ENCODE results near the gene CA9.

Gene CA9

DNA sequence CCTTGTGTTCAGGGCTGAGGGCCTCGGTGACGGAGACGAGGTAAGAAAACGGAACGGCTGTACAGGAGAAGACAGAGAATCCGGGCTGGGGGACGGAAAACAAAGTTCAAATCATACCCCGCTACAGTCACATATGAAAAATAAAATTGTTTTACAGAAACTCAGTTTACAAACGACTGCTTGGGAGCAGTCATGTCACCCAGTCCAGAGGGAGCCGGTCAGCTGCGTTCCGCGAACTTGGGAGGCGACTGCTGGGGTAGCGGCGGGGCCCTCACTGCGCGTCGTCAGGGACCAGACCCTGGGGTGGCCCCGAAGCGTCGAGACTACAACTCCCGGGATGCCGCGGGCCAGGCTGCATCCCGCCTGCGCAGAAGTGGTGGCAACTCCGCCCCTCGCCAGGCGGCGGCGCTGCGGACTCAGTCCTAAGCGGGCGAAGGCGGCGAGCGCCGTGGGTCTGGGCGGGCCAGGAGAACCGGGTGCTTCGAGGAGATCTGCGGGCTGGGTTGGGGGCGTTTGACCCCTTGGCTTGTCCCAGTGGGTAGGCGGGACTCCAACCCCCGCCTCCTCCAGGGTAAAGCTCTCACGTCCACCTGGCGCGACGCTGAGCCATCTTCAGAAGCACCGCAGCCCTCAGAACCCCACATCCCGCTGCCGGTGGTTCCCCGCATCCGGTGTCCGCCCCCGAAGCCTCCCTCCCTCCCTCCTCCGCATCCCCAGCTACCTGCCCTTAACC is 27.0 kb upstream of the CA9 start:
- Mint-ChIP-seq H3K27me3 (no peaks in the 10 kb centered on the region), H3K9me3 (no peaks in the 10 kb centered on the region), H3K4me1 (peaks cover 67% of the 10 kb centered on the region), H3K27ac (peak overlapping the region; percentile 95), H3K4me3 (peak overlapping the region; percentile 94), H3K36me3 (no peaks in the 10 kb centered on the region)

DNA sequence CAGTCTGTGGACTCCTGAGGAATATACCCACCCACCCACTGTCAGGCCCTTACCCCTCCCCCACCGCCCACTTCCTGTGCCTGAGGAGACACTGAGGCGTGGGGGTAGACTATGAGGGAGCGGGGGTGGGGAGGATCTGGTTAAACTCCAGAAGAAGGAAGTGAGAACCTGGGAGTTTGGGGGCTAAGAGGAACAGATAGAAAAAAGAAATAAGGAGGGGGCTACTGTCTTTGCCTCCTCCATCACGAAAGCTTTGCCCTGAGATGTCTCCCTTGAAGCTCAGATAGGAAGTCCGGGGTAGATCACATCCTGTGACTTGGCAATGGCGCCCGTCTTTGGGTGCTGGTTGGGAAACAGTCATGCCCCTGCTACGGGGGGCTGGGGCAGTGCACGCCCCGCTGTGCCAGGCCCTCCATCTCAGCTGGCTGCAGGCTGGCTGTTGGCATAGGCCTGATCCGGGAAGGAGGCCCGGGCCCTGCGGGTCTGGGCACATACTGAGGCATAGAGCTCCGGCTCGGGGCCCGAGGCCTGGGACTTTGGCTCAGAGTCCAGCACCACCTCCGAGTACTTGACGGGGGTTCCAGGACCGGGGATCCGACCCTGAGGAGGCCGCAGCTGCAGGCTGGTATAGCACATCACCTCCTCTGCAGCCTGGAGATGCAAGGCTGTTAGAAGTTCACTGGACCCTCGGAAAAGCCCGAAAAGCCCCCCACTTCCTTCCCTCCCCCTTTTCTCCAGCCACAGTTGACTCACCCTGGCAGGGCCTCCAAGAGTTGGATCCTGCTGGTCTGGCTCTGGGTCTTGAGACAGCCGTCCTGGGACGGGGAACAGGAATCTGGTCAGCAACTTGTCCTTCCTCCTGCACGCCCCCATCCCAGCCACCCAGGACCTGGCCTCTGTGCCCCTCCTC is 24.0 kb upstream of the CA9 start:
- Mint-ChIP-seq H3K4me3 (peak overlapping the region; percentile 85), H3K9me3 (no peaks in the 10 kb centered on the region), H3K36me3 (no peaks in the 10 kb centered on the region), H3K4me1 (peaks cover 58% of the 10 kb centered on the region), H3K27ac (peak overlapping the region; percentile 91), H3K27me3 (no peaks in the 10 kb centered on the region)

DNA sequence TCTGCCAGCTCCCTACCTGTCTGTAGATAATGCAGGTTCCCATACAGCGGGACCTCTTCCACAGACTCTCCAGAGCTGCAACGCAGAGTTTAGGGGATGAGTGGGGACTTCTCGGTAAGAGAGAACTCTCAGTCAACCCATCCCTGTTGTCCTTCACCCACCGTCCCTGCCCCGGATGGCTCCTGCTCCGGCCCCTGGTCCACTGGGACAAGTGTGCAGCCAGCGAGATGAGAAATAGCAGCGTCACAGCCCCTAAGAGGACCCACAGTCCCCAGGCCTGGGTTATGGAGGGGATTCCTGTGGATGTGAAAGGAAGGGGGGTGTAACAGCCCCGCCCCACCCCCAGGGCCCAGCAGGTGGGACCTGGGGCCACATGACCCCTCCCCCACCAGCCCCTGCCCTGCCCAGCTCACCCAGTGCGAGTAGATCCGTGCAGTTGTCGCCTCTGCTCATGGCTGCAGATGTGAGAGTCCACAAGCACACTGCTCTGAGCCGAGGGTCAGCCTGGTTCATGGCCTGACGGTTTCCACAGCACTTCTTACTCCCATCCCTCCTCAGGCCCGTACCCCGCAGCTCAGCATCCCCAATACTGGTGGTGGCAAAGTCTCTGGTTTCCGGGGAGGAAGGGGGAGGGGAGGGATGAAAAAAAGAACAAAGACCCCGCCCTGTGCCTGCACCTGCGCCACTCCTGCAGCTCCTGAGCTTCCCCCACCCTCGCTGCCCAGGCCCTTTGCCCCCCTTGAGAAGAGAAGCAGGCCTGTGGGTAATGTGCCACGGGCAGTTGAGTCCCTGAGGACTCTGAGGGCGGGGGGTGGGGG is 23.2 kb upstream of the CA9 start, which contains the start of gene SIT1:
TSS of gene SIT1 (minus strand) at position 591 of the 818 bp plus-strand sequence. CDS start at position 513, 78 bp downstream.
- Mint-ChIP-seq H3K4me1 (peaks cover 53% of the 10 kb centered on the region), H3K4me3 (peak within 1 kb of the TSS; percentile 85)

DNA sequence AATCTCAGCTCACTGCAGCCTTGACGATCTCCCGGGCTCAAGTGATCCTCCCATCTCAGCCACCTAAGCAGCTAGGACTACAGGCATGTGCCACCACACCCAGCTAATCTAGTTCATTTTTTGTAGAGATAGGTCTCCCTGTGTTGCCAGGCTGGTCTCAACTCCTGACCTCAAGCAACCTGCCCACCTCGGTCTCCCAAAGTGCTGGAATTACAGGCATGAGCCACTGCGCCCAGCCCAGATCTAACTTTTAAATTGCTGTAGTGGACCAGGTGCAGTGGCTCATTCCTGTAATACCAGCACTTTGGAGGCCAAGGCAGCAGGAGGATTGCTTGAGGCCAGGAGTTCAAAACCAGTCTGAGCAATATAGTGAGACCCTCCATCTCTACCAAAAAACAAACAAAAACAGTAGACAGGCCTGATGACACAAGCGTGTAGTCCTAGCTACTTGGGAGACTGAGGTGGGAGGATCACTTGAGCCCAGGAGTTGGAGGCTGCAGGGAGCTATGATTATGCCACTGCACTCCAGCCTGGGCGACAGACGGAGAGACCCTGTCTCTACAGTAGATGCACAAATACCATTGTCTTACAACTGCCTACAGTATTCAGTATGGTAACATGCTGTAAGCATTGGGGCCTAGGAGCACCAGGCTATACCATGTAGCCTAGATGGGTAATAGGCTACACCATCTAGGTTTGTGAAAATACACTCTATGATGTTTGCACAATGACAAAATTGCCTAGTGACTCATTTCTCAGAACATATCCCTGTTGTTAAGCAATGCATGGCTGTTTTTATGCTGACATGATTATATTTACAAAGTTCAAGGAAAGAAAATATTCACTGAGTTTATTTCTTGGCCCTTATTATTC is 21.5 kb upstream of the CA9 start:
- Mint-ChIP-seq H3K27me3 (no peaks in the 10 kb centered on the region), H3K9me3 (no peaks in the 10 kb centered on the region), H3K36me3 (no peaks in the 10 kb centered on the region), H3K4me3 (no peak overlapping the region), H3K4me1 (peaks cover 61% of the 10 kb centered on the region), H3K27ac (peak overlapping the region; percentile 79)

More for the DNA sequence above, 23.2 kb upstream of the CA9 start, which contains the start of gene SIT1:
- Mint-ChIP-seq H3K27ac (peak within 1 kb of the TSS; percentile 86), H3K36me3 (no peaks in the 10 kb centered on the region), H3K27me3 (no peaks in the 10 kb centered on the region), H3K9me3 (no peaks in the 10 kb centered on the region)

DNA sequence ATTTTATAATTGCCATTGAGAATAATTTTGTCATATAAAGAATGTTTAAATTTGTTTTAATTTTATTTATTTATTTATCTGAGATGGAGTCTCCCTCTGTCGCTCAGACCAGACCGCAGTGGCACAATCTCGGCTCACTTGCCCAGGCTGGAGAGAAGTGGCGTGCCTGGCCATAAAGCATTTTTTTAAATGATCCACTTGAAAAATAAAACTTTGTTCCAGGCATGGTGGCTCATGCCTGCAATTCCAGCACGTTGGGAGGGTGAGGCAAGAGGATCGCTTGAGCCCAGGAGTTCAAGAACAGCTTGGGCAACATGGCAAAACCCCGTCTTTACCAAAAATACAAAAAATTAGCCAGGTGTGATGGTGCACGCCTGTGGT is 20.9 kb upstream of the CA9 start:
- H3K27ac Mint-ChIP-seq, result no peak overlapping the region
- no peaks in the 10 kb centered on the region for H3K9me3 Mint-ChIP-seq
- H3K27me3 Mint-ChIP-seq, result peaks cover under 1% of the 10 kb centered on the region
- H3K36me3 Mint-ChIP-seq, result no peaks in the 10 kb centered on the region
- H3K4me3 Mint-ChIP-seq, result no peak overlapping the region
- H3K4me1 Mint-ChIP-seq, result peaks cover 61% of the 10 kb centered on the region

DNA sequence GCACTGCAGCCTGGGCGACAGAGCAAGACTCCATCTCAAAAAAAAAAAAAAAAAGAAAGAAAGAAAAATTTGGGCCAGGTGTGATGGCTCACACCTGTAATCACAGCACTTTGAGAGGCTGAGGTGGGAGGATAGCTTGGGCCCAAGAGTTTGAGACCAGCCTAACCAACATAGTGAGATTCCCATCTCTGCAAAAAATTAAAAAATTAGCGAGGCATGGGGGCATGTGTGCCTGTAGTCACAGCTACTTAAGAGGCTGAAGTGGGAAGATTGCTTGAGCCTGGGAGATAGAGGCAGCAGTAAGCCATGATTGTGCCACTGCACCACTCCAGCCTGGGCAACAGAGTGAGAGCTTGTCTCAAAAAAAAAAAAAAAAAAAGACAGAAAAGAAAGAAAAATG is 20.1 kb upstream of the CA9 start:
- H3K27ac Mint-ChIP-seq, result peak overlapping the region; percentile 55
- no peaks in the 10 kb centered on the region for H3K36me3 Mint-ChIP-seq
- peaks cover 55% of the 10 kb centered on the region for H3K4me1 Mint-ChIP-seq
- peaks cover 2% of the 10 kb centered on the region for H3K27me3 Mint-ChIP-seq
- no peak overlapping the region for H3K4me3 Mint-ChIP-seq
- no peaks in the 10 kb centered on the region for H3K9me3 Mint-ChIP-seq

DNA sequence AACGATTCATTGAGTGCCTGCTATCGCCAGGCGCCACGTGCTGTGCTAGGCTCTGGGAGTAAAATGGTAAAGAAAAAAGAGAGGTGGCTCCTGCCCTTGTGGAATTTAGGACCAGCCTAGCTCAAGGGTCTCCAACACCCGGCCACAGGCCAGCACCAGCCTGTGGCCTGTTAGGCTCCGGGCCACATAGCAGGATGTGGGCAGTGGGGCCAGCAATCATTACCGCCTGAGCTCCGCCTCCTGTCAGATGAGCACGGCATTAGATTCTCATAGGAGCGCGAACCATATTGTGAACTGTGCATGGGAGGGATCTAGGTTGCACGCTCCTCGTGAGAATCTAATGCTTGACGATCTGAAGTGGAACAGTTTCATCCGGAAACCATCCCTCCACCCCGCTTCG is 17.4 kb upstream of the CA9 start:
- Mint-ChIP-seq H3K4me3 (peak overlapping the region; percentile 68), H3K27ac (peak overlapping the region; percentile 73), H3K27me3 (peaks cover 2% of the 10 kb centered on the region), H3K9me3 (no peaks in the 10 kb centered on the region), H3K36me3 (no peaks in the 10 kb centered on the region), H3K4me1 (peaks cover 59% of the 10 kb centered on the region)

DNA sequence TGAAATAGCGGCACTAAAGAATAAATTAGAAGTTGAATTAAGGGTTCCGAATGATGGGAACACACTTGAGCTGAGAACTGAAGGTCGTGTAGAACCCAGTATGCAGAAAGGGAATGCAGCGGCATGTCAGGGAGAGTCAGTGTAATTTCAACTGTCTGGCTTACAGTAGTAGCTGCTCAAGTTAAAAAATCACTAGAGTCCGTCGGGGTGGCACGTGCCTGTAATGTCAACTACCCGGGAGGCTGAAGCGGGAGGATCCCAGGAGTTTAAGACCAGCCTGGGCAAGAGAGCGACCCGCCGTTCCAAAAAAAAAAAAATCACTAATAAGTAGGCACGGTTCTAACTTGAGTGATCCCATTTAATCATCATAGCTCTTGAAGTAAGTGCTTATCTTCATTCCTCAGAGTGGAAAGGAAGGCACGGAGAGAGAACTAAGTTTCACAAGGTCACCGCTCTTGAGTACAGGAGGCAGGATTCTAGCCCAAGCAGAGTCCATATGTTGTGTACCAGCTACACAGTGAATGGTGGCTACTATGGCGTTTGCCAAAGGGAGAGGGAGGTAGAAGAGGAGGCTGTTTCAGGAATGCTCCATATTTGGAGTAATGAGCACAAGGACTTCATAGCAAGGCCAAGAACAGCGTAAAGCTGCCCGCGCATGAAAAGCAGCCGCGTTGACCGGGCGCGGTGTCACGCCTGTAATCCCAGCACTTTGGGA is 16.7 kb upstream of the CA9 start:
- Mint-ChIP-seq H3K4me1 (peaks cover 58% of the 10 kb centered on the region), H3K9me3 (no peaks in the 10 kb centered on the region), H3K36me3 (no peaks in the 10 kb centered on the region), H3K27me3 (peaks cover 2% of the 10 kb centered on the region), H3K4me3 (peak overlapping the region; percentile 68), H3K27ac (peak overlapping the region; percentile 100)

DNA sequence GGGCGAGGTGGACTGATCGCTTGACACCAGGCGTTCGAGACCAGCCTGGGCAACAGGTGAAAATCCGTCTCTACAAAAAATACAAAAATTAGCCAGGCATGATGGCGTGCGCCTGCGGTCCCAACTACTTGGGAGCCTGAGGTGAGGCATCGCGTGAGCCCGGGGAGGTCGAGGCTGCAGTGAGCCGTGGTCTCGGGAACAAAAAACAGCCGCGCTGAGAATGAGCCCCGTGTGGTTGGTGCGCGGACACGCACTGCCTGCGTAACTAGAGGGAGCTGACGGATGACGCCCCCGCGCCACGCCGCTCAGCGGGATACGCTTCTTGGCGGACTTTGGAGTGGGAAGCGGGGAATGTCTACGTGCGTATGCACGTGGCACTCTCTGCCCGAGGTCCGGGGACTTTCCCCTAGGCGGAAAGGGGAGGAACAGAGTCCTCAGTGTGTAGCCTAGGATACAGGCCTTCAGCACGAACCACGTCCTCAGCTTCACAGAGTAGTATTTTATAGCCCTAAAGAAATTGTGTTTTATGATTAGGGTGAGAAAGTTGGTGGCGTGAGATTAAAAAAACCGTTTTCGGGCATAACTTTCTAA is 16.1 kb upstream of the CA9 start, which contains the start of gene RMRP:
TSS of gene RMRP (minus strand) at position 474 of the 591 bp plus-strand sequence.
- Mint-ChIP-seq H3K27me3 (peaks cover 2% of the 10 kb centered on the region), H3K27ac (peak within 1 kb of the TSS; percentile 100), H3K9me3 (no peaks in the 10 kb centered on the region), H3K4me3 (peak within 1 kb of the TSS; percentile 88), H3K4me1 (peaks cover 62% of the 10 kb centered on the region), H3K36me3 (no peaks in the 10 kb centered on the region)

DNA sequence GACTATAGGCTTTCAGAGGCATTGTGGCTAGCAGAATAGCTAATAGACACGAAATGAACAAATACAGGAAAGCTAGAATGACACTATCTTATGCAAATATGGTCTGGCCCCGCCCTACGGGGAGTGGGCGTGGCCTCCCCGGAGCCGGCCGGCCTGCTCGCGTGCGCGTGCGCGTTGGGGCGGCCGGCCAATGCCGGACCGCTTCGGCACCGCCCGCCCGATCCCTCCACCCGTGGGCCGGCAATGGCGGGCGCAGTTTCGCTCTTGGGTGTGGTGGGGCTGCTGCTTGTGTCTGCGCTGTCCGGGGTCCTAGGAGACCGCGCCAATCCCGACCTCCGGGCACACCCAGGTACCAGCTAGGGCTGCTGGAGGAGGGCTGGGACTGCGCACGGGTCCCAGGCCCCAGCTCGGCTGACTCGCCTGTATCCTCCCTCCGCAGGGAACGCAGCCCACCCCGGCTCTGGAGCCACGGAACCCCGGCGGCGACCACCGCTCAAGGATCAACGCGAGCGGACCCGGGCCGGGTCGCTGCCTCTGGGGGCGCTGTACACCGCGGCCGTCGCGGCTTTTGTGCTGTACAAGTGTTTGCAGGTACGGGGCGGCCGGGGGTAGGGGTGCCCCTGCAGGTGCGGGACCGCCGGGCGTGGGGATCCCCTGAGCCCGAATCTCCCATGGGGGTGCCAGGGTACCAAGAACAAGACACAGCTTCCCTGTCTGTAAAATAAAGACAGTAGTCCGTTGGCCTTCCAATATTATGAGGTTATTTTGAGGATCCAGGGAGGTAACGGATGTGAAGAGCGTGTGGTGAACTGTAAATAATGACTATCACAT is 15.4 kb upstream of the CA9 start, which contains the start of gene CCDC107:
TSS of gene CCDC107 (plus strand) at position 156 of the 831 bp plus-strand sequence. CDS start at position 244, 88 bp downstream.
- Mint-ChIP-seq H3K4me1 (peaks cover 69% of the 10 kb centered on the region), H3K27me3 (peaks cover 2% of the 10 kb centered on the region)

DNA sequence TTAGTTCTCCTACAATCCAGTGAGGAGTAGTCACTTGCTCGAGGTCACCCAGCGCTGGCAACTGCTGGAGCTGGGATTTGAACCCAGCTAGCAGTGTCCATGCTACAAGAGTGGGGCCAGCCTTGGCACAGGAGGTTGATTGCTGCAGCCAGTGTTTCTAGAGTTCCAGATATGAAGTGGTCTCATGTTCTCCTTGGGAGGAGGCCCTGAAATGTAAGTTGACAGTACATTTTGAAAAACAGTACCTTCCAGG is 14.8 kb upstream of the CA9 start:
- peak overlapping the region; percentile 88 for H3K4me3 Mint-ChIP-seq
- peak overlapping the region; percentile 70 for H3K27ac Mint-ChIP-seq
- H3K27me3 Mint-ChIP-seq, result peaks cover 2% of the 10 kb centered on the region

More for the DNA sequence above, 15.4 kb upstream of the CA9 start, which contains the start of gene CCDC107:
- Mint-ChIP-seq H3K27ac (peak within 1 kb of the TSS; percentile 100), H3K36me3 (no peaks in the 10 kb centered on the region), H3K9me3 (no peaks in the 10 kb centered on the region), H3K4me3 (peak within 1 kb of the TSS; percentile 88)

DNA sequence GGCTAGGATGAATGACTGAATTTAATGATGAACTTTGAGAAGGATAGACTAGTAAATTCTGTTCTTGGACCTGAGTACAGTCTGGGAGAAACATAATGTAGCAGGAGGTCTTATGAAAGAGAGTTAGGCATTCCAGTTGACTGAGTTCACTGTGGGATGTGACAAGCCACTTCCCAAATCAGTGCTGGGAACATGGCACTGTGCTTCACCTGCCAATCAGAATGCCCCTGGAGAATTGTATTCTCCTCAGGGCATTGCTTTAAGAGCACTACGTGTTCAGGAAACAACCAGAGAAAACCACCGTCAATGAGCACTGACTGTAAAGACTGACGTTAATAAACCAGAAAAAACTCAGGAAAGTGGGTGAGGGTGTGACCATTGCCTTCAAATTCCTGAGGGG is 14.4 kb upstream of the CA9 start:
- peaks cover 2% of the 10 kb centered on the region for H3K27me3 Mint-ChIP-seq
- H3K36me3 Mint-ChIP-seq, result no peaks in the 10 kb centered on the region
- peaks cover 79% of the 10 kb centered on the region for H3K4me1 Mint-ChIP-seq
- peak overlapping the region; percentile 70 for H3K27ac Mint-ChIP-seq
- no peaks in the 10 kb centered on the region for H3K9me3 Mint-ChIP-seq
- peak overlapping the region; percentile 88 for H3K4me3 Mint-ChIP-seq

More for the DNA sequence above, 14.8 kb upstream of the CA9 start:
- H3K4me1 Mint-ChIP-seq, result peaks cover 74% of the 10 kb centered on the region
- no peaks in the 10 kb centered on the region for H3K36me3 Mint-ChIP-seq
- no peaks in the 10 kb centered on the region for H3K9me3 Mint-ChIP-seq

DNA sequence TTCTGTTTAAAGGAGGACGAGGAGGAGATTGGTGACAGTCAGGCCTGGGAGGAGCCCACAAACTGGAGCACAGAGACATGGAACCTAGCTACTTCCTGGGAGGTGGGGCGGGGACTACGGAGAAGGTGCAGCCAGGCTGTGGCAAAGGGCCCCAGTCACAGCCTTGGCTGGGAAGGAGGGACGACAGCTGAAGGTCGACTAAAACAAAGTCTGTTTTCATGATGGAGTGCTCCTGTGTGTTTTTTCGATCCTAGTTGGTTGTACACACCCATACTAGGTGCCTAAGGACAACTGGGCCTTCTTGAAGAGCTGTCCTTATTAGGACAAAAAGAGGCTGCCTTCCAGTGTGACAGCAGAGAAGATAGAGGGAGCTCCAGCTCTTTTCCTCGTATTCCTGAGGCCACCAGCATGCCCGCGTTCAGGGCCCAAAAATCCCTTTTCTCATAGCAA is 12.7 kb upstream of the CA9 start:
- Mint-ChIP-seq H3K27ac (no peak overlapping the region), H3K27me3 (peaks cover 2% of the 10 kb centered on the region), H3K4me3 (no peak overlapping the region), H3K4me1 (peaks cover 85% of the 10 kb centered on the region), H3K36me3 (no peaks in the 10 kb centered on the region), H3K9me3 (no peaks in the 10 kb centered on the region)

Measured in activated naive CD4-positive, alpha-beta T cell treated with anti-CD3 and anti-CD28 coated beads, Interleukin-2, amount 50 U/mL, for 24 hours (primary cell).